GM21447 (cell line): Measurements from ENCODE around the gene A1BG.
"Not testable (repeated sequence)": the region's sequence is repeated elsewhere in the genome, so short reads cannot be mapped to it uniquely, and the experiment has no call there.

ENCODE experiments used
- ATAC-seq: cut with Tn5 transposase; IDR thresholded peaks from one replicate; pipeline ENCODE4 v1.9.1; 2021; ENCODE audit not compliant: unreplicated experiment

Gene A1BG

GRCh38 chr19:58386576-58387337 is 33.5 kb upstream of the A1BG start, which contains the start of gene RPS5:
Gene RPS5 (plus strand): TSS chr19:58387269. CDS start chr19:58388138, 869 bp downstream.
- peak; percentile 86 for ATAC-seq

DNA sequence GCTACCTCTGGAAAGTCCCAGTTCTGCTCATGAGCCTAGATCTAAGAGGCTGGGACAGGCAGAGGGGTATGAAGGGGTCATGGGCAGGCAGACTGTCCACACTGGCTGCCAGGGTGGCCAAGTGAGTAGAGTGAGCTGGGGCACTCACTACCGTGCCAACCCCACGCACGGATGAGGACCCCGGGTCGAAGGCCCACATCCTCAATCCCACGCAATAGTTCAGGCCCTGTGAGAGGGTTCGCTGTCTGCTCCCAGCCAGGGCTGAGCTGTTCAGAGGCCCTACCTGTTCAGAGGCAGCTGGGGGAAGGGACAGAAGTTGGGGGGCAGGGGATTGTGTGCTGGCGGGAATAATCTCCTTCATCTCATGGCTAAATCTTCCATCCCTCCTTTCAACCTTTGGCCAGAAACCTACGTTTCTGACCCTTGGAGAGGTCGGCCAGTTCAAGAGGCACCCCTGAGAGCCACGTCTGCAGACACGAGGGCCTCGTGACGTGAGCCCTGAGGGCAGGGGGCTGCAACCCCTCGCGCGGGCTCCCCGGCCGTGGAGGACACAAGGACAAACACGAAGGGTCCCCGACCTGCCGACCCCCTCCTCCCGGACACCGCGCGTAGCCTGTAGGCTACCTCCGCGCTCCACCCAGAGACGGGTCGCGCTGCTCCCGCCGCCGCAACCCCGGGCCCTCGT is 32.7 kb upstream of the A1BG start:
- ATAC-seq = peak; percentile 6

DNA sequence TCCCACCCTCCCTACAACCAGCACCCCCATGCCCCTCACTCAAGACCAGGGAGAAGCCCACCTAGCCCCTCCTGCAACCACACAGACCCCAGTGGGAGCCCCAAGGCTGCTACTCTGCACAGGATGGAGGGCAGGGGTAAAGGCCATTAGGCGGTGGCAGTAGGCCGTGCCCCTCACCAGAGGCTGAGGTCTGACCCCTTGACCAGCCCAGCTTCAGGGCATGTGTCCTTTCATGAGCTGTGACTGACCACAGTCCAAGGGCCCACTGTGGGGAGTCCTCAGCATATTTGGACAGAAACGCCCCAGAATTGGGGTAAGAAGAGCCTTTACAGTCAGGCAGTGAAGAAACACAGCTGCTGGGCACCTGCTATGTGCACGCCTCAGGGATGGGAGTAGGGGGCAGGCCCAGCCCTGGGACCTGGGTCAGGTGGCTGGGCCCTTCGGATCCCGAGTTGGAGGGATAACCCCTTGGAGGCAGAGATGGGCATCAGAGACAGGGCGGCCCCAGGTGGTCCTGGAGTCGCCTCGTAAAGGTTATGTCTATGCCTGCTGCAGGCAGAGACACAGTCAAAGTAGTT is 32.1 kb upstream of the A1BG start:
- no peak for ATAC-seq

GRCh38 chr19:58382997-58383603 is 29.8 kb upstream of the A1BG start:
- ATAC-seq = no peak

DNA sequence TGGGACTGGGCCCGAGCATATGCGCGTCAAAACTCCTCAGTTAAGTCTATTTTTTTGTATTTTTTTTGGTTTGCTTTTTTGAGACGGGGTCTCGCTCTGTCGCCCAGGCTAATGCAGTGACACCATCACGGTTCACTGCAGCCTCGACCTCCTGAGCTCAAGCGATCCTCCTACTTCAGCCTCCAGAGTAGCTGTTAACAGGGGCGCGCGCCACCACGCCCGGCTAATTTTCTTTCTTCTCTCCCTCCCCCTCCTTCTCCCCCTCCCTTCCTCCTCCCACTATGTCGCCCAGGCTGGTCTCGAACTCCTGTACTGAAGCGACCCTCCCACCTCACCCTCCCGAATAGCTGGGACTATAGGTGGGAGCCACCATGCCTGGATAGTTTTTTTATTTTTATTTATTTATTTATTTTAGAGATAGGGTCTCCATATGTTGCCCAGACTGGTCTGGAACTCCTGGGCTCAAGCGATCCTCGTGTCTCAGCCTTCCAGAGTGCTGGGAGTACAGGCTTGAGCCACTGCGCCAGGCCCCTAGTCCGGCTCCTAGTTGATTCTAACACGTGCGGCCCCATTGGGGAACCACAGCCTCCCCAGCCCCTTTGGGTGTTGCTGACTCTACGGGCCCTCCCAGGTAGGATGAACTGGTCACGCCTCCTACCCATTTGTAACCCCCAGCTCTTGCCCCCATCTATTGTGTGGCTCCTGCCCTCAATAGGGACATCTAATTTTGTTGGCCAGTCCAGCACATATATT is 28.3 kb upstream of the A1BG start:
- ATAC-seq = no peak

- ATAC-seq = peak; percentile 84
Observed at GRCh38 chr19:58380662-58381459, 27.6 kb upstream of the A1BG start, which contains the start of gene ZNF837. Gene ZNF837 (minus strand): TSS chr19:58381030. CDS start chr19:58369332, 11,698 bp downstream.

DNA sequence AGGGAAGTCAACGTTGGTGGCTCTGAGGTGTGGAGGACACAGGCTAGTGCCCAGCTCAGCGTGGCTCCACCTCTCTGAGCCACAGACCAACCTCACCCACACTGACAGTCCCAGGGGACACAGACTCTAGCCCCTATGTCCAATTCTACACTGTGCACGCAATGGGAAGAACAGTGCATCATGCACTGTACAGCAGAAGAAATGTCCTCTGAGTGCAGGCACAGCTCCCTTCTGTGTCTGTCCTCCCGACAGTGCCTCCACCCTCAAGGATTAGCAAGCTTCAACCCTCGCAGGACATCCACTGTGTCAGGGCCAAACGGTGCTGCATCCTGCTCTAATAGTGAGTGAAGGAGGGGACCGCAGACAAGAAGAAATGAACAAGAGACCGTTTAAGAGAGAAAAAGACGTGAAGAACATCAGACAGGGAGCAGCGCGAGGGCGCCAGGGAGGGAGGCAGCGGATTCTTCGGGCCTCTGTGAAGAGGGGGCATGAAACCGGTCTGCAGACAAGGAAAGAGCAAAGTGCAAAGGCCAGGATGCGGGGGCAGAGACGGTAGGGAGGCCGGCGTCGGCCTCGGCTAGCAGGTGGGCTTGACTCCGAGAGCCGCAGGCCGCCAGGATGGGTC is 26.9 kb upstream of the A1BG start:
- no peak for ATAC-seq

- ATAC-seq = no peak
Observed at GRCh38 chr19:58379246-58379645, 26.0 kb upstream of the A1BG start.

GRCh38 chr19:58376724-58377123 is 23.4 kb upstream of the A1BG start:
- not testable (repeated sequence) for ATAC-seq

DNA sequence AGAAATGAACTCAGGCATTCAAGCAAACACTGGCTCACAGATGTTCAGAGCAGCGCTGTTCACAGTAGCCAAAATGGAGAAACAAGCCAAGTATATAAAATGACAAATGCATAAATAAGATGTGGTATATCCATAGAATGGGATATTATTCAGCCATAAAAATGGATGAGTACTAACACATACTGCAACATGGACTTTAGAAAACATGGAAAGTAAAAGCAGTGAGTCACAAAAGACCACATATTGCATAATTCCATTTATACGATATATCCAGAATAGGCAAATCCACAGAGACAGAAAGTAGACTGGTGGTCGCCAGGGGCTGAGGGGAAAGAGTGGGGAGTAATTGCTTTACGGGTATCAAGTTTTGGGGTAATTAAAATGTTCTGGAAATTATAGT is 20.9 kb upstream of the A1BG start:
- ATAC-seq = no peak

- ATAC-seq = no peak
Observed at GRCh38 chr19:58372311-58373133, 19.2 kb upstream of the A1BG start.

GRCh38 chr19:58368561-58369360 is 15.5 kb upstream of the A1BG start:
- no peak for ATAC-seq

- ATAC-seq = no peak
Observed at GRCh38 chr19:58367698-58368454, 14.6 kb upstream of the A1BG start.

- ATAC-seq = no peak
Observed at GRCh38 chr19:58366585-58367430, 13.5 kb upstream of the A1BG start.

GRCh38 chr19:58364146-58364545 is 10.9 kb upstream of the A1BG start:
- no peak for ATAC-seq

DNA sequence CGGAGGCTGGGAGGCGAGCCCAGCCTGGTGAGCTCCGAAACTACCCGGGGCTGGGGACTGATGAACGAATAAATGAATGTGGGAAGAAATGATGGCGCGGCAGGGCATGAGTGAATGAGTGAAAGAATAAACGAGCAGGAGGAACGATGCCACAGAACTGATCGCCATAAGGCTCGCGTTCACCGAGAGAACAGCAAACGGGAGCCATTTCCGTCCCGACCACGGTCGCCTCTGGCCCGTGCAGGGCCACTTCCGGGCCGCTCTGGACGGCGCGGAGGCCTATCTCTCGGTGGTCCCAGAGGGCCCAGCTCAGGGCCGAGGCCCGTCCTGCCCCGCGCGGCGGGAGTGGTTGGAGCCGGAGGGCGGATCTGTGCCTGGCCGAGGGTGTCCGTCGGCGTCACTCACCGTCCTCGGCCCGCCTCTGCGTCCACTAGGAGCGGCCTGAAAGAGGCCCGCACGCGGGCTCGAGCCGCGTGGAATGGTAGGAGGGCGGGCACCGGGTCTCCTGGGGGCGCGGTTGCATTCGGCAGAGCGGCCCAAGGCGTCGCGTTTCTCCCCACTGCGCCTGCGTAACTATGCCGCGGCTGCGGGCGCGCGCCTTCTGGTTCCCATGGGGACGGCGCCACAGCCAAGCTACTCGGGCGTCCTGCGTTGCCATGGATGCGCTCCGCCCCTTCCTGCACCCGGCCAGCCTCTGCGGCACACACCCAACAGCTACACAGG is 9.1 kb upstream of the A1BG start, which contains the start of gene ZNF497:
Gene ZNF497, minus strand, starts transcription at position 480 of the 723 bp plus-strand sequence. CDS start 5,116 bp downstream, outside the sequence.
- ATAC-seq = peak; percentile 83
